Stomach (tissue), 9 donors: Measurements from ENCODE around the gene MUCL1. TPM values are rescaled to one million over a fixed set of nuclear protein-coding genes. Genes with fewer than 3 reads are reported as not detected.
"Not testable (repeated sequence)": the region's sequence is repeated elsewhere in the genome, so short reads cannot be mapped to it uniquely, and the experiment has no call there.

Source experiments
- DNase-seq, 2 donors: peaks; one replicate each; pipeline versions ENCODE4 v3.0.0 to v3.0.0-alpha.2; 2013 to 2019
- H3K27ac ChIP-seq, 5 donors: fragments of 200-600 bp in 4 of 5; sonication (generic) in 4 of 5; one replicate each; pipeline ENCODE4 v1.5.1; 2013 to 2019; ENCODE audit warnings: mild to moderate bottlenecking in 1 of 5, moderate library complexity in 1 of 5
- H3K27me3 ChIP-seq, 3 donors: fragments of 200-600 bp; sonication (generic); one replicate each; pipeline ENCODE4 v1.5.1; 2017 to 2019; ENCODE audit warnings: mixed run types in 1 of 3
- H3K36me3 ChIP-seq, 4 donors: fragments of 200-600 bp; sonication (generic); 1 replicate in 3 of 4; 2 replicates in 1 of 4; pipeline ENCODE4 v1.5.1; 2016 to 2019
- H3K4me1 ChIP-seq, 4 donors: fragments of 200-600 bp; sonication (generic); one replicate each; pipeline ENCODE4 v1.5.1; 2016 to 2019
- H3K4me3 ChIP-seq, 4 donors: fragments of 200-600 bp; sonication (generic) in 3 of 4; one replicate each; pipeline ENCODE4 v1.5.1; 2016 to 2019; ENCODE audit warnings: mild to moderate bottlenecking in 1 of 4
- H3K9me3 ChIP-seq, 4 donors: fragments of 200-600 bp; sonication (generic); one replicate each; pipeline ENCODE4 v1.5.1; 2016 to 2019
- CTCF ChIP-seq, 7 experiments: fragments of 450-650 bp in 4 of 7; fragments of 200-600 bp in 3 of 7; sonication (generic) in 3 of 7; IDR thresholded peaks; one replicate each; pipeline ENCODE4 v1.5.1; 2016 to 2019; ENCODE audit warnings: antibody characterized with exemption in 7 of 7, control low read depth in 2 of 7, mild to moderate bottlenecking in 1 of 7
- EP300 ChIP-seq: sonication (generic); formaldehyde crosslinking; IDR thresholded peaks from one replicate; pipeline ENCODE4 v1.6.1; 2017; ENCODE audit warnings: antibody characterized with exemption
- POLR2A ChIP-seq, 4 donors: fragments of 450-650 bp; IDR thresholded peaks; one replicate each; pipeline ENCODE4 v1.6.1; 2016; ENCODE audit warnings: antibody characterized with exemption in 4 of 4, control low read depth in 2 of 4, mild to moderate bottlenecking in 1 of 4, moderate library complexity in 1 of 4
- POLR2AphosphoS5 ChIP-seq, 3 donors: sonication (generic); formaldehyde crosslinking; IDR thresholded peaks; one replicate each; pipeline ENCODE4 v1.6.1; 2016; ENCODE audit warnings: antibody characterized with exemption in 3 of 3
- WGBS, 5 donors: extraction: QIAGEN DNeasy Blood & Tissue Kit in 3 of 5; methylation state at CpG; one replicate each; pipeline versions ENCODE4 v1.1.5 to v1.1.7; 2013 to 2018; 5-methylcytosine and 5-hydroxymethylcytosine counted together
- intact Hi-C: fragments of 100-400 bp; cut with DNase I; formaldehyde crosslinking; loops from one replicate; pipeline ENCODE4 v1.15.1; 2023; ENCODE audit warnings: low total_unique reads
- polyA plus RNA-seq, 3 donors: library from polyadenylated mRNA; stranded (reverse); fragments of 200-250 nt; gene quantifications; one replicate each; pipeline ENCODE4 v1.2.3, GENCODE V29; 2013
- total RNA-seq, 5 donors: library from RNA; depleted of rRNA; stranded (reverse); fragments of >200 nt; gene quantifications; one replicate each; pipeline versions ENCODE4 v1.1.0 to v1.2.3, GENCODE V29; 2014 to 2016
- donor health status: healthy with polysubstance abuse.
- donor health status: Bipolar disorder and iron deficiency.
- donor health status: healthy.

Gene MUCL1
- total and polyA plus RNA-seq, 8 donors = not detected

- 60 to 68% (median 63%) methylated on average over 3 of the region's 3 CpGs for WGBS, 5 donors
- Histone ChIP-seq H3K27ac (no peak overlapping the region), H3K4me1 (no peaks in the 10 kb centered on the region), H3K36me3 (no peaks in the 10 kb centered on the region), H3K4me3 (no peak overlapping the region), H3K27me3 (no peaks in the 10 kb centered on the region), H3K9me3 (no peaks in the 10 kb centered on the region)
- TF ChIP-seq CTCF (IDR thresholded peaks at IDR 0.05) = no peak
- no peak for TF ChIP-seq EP300
- no peak for TF ChIP-seq POLR2A (IDR thresholded peaks at IDR 0.05)
- TF ChIP-seq POLR2AphosphoS5 (IDR thresholded peaks at IDR 0.05) = no peak
- DNase-seq = no peak
- intact Hi-C loops = no loop called here
Observed at GRCh38 chr12:54879150-54879549, 24.8 kb downstream of the MUCL1 start.

- TF ChIP-seq CTCF (IDR thresholded peaks at IDR 0.05) (no peak), POLR2A (IDR thresholded peaks at IDR 0.05) (no peak), EP300 (no peak), POLR2AphosphoS5 (IDR thresholded peaks at IDR 0.05) (no peak)
- H3K4me1 ChIP-seq = no peaks in the 10 kb centered on the region
- intact Hi-C loops = no loop called here
- no peaks in the 10 kb centered on the region for H3K9me3 ChIP-seq
- no peaks in the 10 kb centered on the region for H3K36me3 ChIP-seq
- H3K4me3 ChIP-seq = no peak overlapping the region
- DNase-seq = no peak
- H3K27ac ChIP-seq = no peak overlapping the region
- no peaks in the 10 kb centered on the region for H3K27me3 ChIP-seq
Observed at GRCh38 chr12:54879579-54879978, 25.3 kb downstream of the MUCL1 start.

GRCh38 chr12:54882079-54882478, 27.8 kb downstream of the MUCL1 start:
- no peak for TF ChIP-seq POLR2AphosphoS5 (IDR thresholded peaks at IDR 0.05)
- no peak for TF ChIP-seq EP300
- no peak for TF ChIP-seq CTCF (IDR thresholded peaks at IDR 0.05)
- TF ChIP-seq POLR2A (IDR thresholded peaks at IDR 0.05) = no peak
- Histone ChIP-seq H3K27me3 (no peaks in the 10 kb centered on the region), H3K4me1 (no peaks in the 10 kb centered on the region), H3K4me3 (no peak overlapping the region), H3K27ac (no peak overlapping the region), H3K36me3 (no peaks in the 10 kb centered on the region), H3K9me3 (no peaks in the 10 kb centered on the region)
- no peak for DNase-seq
- intact Hi-C loops = no loop called here
- 60 to 82% (median 73%) methylated on average over 2 of the region's 2 CpGs for WGBS, 5 donors

GRCh38 chr12:54882597-54882996, 28.3 kb downstream of the MUCL1 start:
- DNase-seq, H3K9me3 ChIP-seq, H3K27ac ChIP-seq, H3K4me1 ChIP-seq, H3K27me3 ChIP-seq, H3K36me3 ChIP-seq, H3K4me3 ChIP-seq, intact Hi-C loops: not testable (repeated sequence)
- 70 to 100% (median 81%) methylated on average over 1 of the region's 1 CpG for WGBS, 5 donors

GRCh38 chr12:54888428-54888827, 34.1 kb downstream of the MUCL1 start:
- H3K4me1 ChIP-seq, intact Hi-C loops, H3K27me3 ChIP-seq, H3K27ac ChIP-seq, H3K36me3 ChIP-seq, H3K4me3 ChIP-seq, DNase-seq, H3K9me3 ChIP-seq: not testable (repeated sequence)
- WGBS, 5 donors = 75 to 92% (median 87%) methylated on average over 10 to 11 of the region's 11 CpGs

GRCh38 chr12:54890339-54890738, 36.0 kb downstream of the MUCL1 start:
- TF ChIP-seq POLR2AphosphoS5 (IDR thresholded peaks at IDR 0.05) (no peak), EP300 (no peak), CTCF (IDR thresholded peaks at IDR 0.05) (no peak), POLR2A (IDR thresholded peaks at IDR 0.05) (no peak)
- no peaks in the 10 kb centered on the region for H3K27me3 ChIP-seq
- 70 to 85% (median 79%) methylated on average over 3 of the region's 3 CpGs for WGBS, 5 donors
- H3K36me3 ChIP-seq = no peaks in the 10 kb centered on the region
- peak in 1 of 2 donors; percentile 9 for DNase-seq
- no peaks in the 10 kb centered on the region for H3K9me3 ChIP-seq
- no peak overlapping the region for H3K27ac ChIP-seq
- no peak overlapping the region for H3K4me3 ChIP-seq
- intact Hi-C loops = no loop called here
- H3K4me1 ChIP-seq = peaks cover 0 to 10% (median 4%) of the 10 kb centered on the region in 4 donors
